Transverse colon (tissue), 4 donors: Measurements from ENCODE around the gene GYPB.
"Not testable (repeated sequence)": the region's sequence is repeated elsewhere in the genome, so short reads cannot be mapped to it uniquely, and the experiment has no call there.

Experiments
- CTCF ChIP-seq, 5 experiments: fragments of 200-600 bp in 3 of 5; fragments of 450-650 bp in 2 of 5; sonication (generic) in 3 of 5; IDR thresholded peaks; 1 replicate in 2 of 5; 2 replicates in 3 of 5; pipeline ENCODE4 v1.5.1; 2016 to 2017; ENCODE audit warnings: antibody characterized with exemption in 5 of 5, inconsistent platforms in 3 of 5, mild to moderate bottlenecking in 2 of 5, moderate library complexity in 1 of 5
- POLR2A ChIP-seq: fragments of 450-650 bp; IDR thresholded peaks from one replicate; pipeline ENCODE4 v1.6.1; 2016; ENCODE audit warnings: antibody characterized with exemption, mild to moderate bottlenecking, moderate library complexity
- POLR2AphosphoS5 ChIP-seq, 3 donors: sonication (generic); formaldehyde crosslinking; IDR thresholded peaks; one replicate each; pipeline ENCODE4 v1.6.1; 2016; ENCODE audit warnings: antibody characterized with exemption in 3 of 3

GRCh38 chr4:144008602-144009001 is 10.6 kb downstream of the GYPB start:
- TF ChIP-seq CTCF (IDR thresholded peaks at IDR 0.05); POLR2AphosphoS5 (IDR thresholded peaks at IDR 0.05); POLR2A: not testable (repeated sequence)
